Hematopoietic multipotent progenitor cell (in vitro differentiated cells): Measurements from ENCODE around the gene STON2. TPM values are rescaled to one million over a fixed set of nuclear protein-coding genes. Genes with fewer than 3 reads are reported as not detected.
A peak's percentile ranks its signal among the peaks of the same experiment; 100 is the strongest.

Experiments used
- DNase-seq, 3 donors: peaks; one replicate each; pipeline ENCODE4 v3.0.0-alpha.2; 2011 to 2015; ENCODE audit warnings: low read depth in 2 of 3, low spot score in 2 of 3
- total RNA-seq: library from RNA; depleted of rRNA; stranded (reverse); fragments of >200 nt; gene quantifications from one replicate; pipeline ENCODE4 v1.2.3, GENCODE V29; 2012

The STON2 gene
- total RNA-seq, 1 donor: 74.6 TPM

DNA sequence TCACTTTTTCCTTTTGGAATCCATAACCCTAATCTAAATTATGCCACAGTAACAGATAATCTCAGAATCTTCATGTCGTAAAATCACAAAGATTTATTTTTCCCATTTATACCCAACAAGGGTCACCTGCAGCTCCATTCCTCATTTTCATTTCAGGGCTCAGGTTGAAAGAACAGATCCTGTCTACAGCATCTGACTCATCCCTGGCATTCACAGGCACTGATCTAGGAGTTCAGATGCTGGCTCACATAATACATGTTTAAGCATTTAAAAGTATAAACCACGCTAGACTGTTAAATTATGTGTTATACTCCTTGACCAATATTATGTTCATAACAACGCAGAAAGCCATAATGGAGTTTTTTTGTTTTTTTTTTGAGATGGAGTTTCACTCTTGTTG, 58.3 kb downstream of the STON2 start:
- no peak for DNase-seq

DNA sequence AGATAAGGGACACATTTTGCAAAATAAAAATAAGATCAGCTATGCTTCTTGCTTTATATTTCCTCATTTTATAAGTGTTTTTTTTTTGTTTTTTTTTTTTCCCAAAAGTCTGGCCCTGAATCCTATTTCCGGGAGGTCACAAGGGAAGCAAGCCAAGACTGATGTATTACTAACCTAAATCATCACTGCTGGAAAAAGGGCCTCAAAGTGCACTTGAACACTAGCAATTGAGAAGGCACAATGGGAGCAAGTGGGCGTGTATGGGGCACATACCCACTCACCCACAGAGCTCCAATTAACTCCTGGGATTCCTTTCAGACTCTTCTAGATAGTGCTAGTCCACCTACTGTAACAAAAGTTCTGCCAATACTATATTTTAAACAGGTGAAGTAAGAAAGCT, 58.8 kb downstream of the STON2 start:
- DNase-seq: no peak

DNA sequence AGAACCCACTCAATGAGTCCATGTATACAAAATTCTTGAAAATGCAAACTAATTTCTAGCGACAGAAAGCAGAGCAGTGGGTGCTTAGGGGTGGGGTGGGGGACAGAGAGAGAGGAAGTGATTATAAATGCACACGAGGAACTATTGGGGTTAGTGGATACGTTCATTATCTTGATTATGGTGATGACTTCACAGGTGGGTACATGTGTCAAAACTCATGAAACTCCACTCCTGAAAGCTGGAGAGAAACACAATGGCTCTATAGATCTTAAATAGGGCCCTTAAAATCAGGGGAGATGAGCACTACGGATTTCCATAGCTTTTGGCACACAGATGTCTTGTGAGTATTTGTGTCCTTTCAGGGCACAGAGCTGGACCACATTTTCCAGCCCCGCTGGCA, 59.9 kb downstream of the STON2 start:
- no peak for DNase-seq

DNA sequence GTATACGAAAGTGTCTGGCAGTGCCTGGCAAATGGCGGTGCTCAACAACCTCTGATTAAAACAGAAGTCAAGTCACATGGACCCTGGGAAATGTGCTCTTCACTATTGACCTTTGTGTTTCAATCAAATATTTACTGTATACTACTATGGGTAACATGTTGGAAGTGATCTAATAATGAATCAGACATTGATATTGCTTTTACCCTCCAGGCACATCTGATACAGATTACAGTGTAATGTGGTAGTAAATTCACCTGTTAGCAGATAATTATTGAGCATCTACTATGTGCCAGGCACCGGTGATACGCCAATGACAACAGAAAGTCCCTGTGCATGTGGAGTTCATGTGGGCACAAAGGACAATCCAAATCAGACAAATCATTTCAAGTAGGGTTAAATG, 63.1 kb downstream of the STON2 start:
- no peak for DNase-seq

DNA sequence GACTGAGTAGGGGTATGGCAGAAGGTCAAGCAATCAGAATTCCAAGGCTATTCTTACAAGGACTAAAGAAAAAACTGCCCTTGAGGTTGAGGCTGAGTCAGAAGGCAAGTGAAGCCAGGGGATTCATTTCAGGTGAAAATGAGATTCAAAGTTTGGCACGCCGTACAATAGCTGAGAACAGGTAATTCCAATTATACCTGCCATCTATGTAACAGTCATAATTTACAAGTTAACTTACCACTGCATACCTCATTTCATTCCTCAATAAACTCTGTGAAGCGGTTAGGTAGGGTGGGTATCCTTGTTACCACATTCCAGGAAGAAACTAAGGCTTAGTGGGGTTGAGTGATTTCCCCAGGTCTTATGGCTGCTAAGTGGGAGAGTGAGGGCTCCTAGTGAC, 64.1 kb downstream of the STON2 start:
- no peak for DNase-seq

DNA sequence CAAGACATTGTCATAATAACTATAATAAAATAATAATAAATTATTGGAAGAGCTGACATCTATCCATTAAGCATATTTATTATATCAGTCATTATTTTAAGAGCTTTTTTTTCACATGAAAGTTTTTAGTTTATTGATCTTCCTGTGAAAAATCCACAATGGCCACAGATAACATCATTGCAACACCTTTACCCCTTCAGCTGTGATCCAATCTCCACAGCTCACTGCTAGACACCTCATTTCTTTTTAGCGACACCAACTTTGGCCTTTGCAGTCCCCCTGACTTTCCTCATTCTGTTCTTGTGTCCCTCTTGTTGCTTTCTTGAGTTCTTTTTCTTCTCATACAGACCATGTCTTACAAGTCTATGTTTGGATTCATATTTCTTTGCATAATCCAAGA, 67.4 kb downstream of the STON2 start:
- DNase-seq: no peak

DNA sequence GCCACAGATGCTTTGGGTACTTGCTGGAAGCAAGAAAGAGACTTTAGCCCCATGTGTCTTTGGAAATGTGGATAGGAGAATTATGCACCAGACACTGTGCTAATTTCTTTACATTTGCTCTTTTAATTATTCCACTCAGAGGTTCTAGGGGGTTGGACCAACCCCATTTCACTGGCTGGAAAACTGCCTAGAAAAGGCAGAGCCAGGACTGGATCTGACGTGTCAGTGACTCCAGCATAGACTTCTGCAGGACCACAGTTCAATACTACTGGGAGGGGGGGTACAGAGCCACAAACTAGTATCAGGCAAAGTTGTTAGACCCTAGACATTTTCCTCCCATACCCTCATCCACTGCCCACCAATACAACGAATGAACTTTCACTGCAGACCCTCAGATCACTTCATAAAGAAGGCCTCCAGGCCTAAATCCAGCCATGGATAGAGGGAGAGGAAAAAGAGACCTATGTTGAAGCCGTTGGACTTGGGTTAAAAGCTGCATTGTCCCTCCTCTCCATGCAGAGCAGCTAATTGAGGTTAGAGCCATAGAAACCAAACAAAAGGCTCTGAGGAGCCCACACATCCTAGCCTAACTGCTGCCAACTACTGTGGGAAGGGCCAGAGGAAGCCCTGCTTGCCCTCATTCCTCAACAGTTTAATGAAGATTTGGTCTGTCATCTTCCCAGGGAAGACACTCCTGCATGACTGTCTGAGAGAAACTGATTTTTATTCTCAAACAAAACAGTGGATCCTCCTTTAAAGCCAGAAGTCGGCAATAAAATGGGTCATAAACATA, 68.7 kb downstream of the STON2 start:
- no peak for DNase-seq

DNA sequence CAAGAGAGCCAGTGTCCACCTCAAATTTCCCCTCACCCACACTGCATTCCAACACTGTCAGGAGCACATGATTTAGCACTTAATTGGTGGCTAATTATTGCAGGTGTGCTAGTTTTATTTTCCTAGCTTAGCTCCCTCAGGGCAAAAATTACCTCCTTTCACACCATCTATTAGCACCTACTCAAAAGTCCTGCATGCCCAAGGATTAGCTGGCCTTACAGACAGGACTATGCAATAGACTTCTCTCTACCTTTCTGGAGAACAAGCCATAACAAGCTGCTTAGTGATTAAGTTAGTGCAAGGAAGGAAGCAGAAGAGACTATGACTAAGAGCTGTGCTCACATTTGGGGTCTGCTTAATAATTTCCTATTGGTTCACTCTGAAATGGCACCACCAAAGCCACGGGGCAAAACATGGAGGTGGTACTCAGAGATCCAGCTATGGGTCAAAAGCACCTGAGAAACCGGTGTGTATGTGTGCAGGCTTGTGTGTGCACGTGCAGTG, 69.5 kb downstream of the STON2 start:
- DNase-seq: peak in 1 of 3 donors; percentile 6

DNA sequence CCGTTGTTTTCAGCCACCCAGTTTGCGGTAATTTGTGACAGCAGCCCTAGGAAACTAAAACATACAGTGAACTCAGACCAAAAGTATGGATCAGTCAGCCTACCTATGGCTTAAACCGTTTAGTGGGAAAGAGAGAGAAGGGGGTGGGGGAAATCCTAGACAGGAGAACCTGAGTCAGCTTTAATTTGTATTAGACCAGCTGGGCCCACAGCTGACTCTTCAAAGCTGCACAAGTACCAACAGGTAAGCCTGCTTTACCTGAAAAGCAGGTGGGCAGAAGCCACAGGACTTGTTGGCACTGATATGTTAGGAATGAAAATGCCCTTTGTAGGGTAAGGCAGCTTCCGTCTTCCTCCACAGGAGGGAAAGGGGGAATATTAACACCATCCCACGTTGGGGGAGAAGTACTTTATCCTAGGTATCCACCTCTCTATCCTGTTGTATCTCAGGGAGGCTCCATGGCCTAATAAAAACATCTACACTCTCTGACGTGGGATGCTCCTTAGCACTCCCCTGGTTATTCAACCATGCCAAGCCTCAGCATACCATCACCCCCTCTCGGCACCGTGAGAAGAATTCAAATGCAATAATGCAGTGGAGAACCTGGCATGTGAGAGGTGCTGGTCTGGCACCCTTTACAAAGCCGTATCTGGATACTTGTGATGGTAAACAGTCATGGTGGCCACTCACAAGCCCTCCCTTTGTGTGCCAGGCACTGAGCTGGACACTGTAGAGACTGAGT, 70.3 kb downstream of the STON2 start:
- DNase-seq: no peak

DNA sequence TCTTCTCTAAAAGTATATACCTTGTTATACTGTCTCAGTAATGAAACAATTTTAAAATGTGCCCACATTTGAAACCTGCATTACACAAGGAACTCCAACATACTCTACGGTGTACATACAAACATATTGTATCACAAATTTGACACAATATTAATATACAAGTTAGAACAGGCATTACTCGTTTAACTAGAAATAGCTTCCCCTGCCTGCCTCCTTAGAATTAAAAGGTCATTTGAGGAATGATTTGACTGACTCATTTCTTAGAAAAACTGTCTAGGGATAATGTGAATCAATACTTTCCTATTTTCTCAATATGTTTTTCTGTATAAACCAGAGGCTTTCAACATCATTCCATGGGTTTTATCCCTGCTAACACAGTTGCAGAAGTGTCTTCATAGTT, 73.7 kb downstream of the STON2 start:
- DNase-seq: no peak

DNA sequence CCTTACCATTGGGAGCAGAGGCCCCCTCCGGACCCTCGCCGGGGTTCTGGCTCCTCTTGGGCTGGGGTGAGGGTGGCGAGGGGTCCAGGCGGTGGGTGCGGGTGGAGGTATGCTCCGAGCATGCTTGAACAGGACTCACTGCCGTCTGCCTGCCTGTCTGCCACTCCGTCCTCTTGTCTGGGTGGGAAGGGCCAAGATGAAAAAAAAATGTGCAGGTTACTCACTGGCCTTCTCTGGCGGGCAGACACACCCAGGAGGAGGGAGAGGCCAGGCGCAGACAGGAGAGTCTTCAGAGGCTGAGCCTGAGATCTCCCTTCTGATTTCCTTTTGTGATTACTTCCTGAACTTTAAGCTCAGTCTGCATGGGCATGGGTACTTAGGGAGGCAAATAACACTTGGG, 76.1 kb downstream of the STON2 start:
- DNase-seq: no peak

DNA sequence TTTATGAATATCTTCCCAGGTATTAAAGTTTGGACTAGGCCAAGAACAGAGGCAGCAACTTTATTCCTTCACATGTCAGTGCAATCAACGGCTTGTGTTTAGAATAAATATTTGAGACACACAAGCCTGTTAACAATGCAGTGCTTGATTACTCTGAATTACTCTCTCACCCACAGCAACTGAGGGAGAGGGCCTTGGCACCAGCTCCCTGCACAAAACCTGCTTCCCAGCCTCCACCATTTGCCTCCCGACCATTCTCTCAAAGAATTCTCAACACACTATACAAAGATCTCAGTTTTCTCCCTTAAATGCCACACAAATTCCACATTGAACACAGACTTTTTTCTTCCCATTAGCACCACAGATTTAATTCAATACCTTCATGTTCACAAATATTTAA, 77.0 kb downstream of the STON2 start:
- no peak for DNase-seq

DNA sequence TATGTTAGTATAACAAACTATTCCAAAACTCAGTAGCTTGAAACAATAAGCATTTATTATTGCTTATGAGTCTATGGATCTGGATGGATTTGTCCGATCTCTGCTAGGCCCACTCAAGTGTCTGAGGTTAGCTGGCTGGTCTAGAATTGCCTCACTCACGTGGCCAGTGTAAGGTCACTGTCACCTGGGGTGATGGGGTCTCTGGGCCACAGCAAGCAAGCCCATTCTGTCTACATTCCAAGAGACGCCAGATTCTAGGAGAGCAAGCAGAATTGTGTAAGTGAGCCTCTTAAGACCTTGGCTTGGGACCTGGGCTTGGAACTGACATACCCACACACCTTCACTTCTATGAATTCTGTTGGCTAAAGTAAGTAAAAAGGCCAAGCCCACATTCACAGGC, 80.2 kb downstream of the STON2 start:
- no peak for DNase-seq

DNA sequence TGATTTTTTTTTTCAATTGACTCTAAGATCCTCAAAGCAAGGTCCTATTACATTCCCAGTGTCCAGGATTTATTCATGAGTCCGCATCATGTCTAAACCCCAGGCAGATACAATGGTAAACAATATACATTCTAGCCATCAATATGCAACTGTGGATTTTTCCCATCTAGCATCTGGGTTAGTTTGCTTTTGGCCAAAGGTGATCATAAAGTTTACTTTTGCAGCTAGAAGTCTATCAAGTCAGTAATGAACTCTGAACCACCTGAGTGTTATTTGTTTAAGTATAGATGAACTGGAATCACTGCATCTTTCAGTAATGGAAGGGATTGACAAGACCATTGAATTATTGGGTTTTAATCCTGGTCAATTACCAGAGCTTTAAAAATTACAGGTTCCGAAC, 80.8 kb downstream of the STON2 start:
- DNase-seq: no peak

DNA sequence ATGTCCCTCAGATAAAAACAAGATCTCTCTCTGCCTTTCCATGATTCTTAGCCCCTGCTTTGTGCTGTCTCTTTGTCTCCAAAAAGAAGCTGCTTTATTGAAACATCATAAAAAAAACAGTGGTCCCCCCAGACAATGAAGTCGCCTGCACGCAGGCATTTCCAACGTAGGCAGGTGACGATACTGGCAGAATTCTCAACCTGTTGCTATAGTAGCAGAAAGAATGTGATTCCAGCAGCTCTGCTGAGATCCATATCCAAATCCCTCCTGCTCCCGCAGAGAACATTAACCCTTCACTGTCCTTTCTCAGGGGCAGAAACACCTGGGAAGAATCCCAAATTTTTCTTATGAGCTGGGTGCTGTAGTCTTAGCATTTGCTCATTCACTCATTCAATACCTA, 84.8 kb downstream of the STON2 start:
- no peak for DNase-seq

DNA sequence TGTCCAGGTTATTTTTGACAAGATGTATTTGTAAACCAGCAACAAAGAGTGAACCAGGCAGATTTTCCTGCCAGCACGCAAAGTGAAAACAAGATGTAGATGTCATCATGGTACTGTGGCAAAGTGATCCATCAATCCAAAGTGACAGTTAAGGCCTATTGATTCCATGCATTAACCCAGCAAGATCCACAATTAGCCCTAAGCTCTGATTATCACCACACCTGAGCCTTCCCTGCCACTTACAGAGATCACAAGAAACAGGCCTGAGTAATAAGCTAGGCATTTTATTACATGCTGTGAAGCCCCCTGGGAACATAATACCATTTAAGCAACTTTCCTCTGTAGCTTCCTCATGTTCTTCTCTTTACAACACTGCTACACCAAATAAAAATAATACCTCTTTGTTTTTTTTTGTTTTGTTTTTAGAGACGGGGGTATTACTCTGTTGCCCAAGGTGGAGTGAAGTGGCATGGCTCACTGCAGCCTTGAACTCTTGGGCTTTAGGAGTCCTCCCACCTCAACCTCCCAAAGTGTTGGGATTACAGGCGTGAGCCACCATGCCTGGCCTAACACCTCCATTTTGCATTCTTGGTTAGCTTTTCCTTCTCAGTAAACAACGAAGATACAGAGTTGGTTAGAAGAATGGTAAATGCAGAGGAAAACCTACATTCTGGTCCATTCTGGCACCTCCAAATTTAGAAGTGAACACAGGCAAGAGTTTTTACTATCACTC, 85.5 kb downstream of the STON2 start:
- no peak for DNase-seq

DNA sequence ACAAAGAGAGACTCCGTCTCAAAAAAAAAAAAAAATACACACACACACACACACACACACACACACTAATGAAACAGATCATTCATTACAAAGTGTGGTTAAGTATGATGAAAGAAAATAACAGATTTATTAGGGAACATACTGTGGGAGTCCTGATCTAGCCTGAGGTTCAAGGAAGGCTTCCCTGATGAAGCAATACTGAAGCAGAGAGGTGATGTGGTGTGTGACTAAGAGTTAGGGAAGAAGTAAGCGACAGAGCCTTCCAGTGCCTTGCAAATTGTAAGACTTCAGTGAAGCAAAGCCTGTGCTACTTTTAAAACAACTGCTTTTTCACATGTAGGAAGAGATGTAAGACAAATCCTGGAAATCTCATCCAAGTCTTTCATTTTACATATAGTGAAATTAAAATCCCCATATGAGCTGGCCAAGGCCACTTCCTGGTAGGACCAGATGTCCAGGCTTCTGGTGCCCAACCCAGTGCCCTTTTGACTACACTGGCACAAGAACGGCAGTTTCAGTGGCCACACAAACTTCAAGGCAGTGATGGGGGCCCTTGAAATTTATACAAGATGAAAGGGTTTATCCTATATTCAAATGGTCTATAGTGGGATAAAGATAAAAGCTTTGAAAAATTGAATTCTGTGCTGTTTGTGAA, 86.2 kb downstream of the STON2 start:
- no peak for DNase-seq

DNA sequence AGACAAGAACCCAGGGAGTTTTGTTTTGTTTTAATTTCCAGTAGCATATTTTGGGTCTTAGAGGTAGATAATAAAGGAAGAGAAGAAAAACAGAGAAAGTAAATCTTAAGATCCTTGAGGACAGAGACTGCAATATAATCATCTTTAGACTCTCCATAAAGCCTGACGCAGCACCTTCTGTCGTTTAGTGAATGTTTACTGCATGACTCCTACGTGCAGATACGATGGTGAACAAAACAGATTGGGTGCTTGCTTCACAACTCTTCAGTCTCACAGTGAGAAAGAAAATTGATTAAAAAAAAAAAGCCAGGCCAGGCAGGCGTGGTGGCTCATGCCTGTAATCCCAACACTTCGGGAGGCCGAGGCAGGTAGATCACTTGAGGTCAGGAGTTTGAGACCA, 86.9 kb downstream of the STON2 start:
- DNase-seq: no peak

DNA sequence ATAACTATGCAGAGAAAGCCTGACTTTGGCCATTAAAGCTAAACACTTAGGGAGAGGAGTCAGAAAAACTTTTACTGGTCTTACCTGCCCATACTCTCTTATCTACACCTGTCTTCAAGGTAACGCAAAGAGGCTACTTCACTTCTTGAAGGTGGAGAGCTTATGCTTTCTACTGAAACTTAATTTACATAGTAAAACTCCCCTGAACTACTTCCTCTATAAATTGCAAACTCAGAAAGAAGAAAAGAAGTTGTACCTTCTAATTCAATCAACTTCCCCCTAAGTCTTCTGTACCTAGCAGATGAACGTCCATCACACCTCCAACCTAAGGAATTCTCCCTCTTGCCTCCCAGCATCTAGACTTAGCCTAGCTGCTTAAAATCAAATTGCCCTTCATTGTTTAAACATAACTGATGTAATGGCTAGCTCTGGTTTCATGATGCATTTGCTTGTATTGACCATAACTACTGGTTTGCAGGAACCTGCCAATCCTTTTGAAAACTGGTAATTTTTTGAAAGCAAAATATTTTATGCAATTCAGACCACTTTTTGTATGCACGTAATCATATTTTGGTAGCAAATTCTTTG, 87.7 kb downstream of the STON2 start:
- peak in 1 of 3 donors; percentile 18 for DNase-seq

DNA sequence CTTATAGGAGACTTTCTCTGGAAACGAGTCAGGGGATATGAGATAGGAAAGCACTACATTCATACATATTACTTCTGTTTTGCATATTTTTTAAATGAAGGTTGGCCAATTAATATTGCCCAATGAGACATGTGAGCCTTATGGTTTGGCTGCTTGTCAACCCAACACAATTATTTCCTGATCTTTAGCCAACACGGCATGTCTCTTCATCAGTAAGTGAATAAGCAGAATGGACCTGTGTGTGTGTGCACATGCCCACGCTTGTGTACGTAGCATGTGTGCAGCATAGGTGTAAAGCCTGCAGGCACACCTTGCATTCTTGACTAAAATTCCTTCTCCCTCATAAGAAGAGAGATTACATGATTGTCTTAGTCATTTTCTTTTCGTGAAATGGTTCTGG, 88.3 kb downstream of the STON2 start:
- DNase-seq: no peak

DNA sequence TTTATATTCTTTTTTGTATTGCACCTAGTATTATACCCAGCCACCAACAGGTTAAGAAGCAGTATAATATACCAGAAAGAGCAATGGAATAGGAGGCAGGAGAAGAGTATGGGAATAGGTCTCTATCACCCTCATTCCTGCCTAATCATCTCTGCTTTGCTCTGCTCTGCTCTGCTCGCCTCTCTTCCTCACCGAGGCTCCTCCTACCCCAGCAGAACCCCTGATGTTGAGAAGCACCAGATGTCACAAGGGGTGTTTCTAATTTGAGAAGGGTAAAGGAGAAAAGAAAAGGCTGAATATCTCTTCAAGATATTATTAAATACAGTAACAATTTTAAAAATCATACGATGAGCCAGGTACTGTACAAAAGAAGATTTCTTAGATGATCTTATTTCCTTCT, 89.0 kb downstream of the STON2 start:
- peak in 1 of 3 donors; percentile 28 for DNase-seq
